HG03558 (cell line): ENCODE measurements around the gene NKX2-4.

Experiments
- ATAC-seq: cut with Tn5 transposase; IDR thresholded peaks from one replicate; pipeline ENCODE4 v1.9.1; 2021; ENCODE audit warnings: moderate number of reproducible peaks; ENCODE audit not compliant: unreplicated experiment; ENCODE audit errors: extremely low read depth

The NKX2-4 gene

DNA sequence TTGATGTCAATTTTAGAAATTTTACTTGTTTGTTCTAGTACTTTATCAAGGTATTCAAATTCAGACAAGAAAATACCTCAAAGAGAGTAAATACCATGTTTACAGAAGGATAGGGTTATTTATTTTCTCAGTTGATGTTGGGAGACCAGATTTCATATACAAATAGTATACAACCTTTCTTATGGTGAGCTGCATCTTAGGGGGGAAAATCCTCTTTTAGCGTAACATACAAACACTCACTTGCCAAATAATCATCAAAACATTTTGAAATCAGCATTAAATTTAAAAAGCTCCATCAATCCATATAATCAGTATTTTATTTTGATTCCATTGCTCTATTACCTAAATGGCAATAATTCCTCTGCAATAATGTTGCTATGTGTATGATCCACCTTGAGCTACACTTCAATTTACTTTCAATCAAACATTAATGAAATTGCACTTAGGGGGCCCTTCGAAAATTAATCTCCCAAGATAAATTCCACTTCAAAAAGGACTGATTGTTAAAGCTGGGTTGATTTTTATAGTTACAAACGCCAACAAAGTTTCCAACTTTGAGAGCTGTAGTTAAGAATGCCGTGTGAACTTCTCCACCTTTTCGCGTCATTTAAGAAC is 2.2 kb downstream of the NKX2-4 start:
- ATAC-seq = no peak

DNA sequence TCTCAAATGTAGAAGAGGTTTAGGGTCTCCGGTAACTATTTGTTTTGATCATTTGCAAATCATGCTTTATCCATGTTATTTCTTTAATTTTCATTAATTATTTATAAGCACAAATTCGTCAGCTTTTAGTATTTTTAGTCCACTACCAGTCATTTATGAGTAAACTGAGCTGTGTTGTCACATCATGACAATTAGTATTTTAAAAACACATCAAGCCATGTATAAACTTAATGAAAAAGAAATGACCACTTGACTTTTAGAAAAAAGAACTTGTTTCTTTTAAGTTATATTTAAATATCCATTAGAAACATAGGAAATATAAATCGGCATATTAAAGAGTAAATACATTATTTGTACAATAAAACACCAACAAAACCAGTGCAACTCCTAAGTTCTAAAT is 2.8 kb downstream of the NKX2-4 start:
- no peak for ATAC-seq

DNA sequence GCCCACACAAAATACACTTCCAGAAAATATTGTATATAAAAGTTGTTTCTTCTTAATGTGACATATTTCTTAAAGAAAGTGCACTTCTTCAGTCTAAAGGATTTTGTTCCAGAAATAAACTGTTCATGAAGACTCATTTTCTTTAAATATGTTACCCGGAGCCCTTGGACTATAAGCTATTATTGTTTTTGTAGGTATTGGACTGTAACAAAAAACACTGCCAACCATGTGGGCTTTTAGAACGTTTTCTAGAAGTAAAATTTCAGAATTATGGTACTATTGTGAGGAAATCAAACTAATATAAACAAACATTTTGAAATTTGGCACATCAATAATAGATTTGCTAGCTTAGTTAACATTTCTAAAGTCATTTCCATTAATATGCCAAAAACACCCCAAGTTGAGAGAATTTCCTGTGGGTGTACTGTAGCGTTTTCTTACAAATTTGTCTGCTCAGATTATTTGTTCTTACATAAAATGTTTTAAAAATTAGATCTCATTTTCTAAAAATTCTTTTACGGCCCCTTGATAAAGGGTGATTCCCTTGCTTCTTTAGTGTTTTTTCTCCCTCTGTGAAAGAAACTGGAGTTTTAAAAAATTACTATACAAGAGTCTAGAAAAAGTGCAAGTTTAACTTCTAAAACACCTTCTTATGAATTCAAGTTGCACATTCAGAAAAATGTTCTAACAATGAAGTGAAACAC is 3.4 kb downstream of the NKX2-4 start:
- ATAC-seq = no peak

DNA sequence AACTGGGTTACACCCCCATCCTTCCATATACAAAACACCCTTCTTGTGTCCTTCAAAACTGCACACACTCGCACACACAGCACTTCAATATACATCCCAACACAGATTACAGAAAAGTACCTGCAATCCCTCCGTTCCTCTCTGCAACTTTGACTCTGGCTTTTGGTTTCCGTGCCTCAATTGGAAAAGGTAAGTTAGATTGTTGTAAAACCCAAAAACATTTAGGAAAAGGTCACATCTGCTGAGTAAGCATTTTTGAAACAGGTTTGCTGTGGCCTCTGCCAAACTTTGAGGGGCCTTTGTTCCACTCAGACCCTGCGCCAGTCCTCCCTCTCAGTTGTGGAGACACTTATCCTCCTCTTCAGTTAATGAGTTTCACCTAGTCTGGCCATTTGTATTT is 4.2 kb downstream of the NKX2-4 start:
- ATAC-seq = no peak

DNA sequence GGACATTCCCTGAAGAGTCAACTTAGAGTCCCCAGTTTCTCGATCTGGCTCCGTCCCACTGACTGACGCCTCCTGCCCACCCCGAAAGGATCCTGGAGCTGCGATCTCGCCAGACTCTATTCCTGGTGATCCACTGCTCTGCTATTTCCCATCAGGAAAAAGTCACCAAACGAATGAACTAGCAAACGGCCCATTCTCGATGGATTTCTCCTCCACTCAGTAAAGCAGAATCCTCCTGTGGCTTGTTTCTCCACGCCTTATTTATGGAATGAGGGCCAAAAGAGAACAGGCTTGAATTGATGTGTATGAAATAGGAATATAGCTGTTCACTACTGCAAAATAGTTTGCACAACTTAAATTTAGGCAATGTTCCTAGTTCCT is 5.4 kb downstream of the NKX2-4 start:
- no peak for ATAC-seq

DNA sequence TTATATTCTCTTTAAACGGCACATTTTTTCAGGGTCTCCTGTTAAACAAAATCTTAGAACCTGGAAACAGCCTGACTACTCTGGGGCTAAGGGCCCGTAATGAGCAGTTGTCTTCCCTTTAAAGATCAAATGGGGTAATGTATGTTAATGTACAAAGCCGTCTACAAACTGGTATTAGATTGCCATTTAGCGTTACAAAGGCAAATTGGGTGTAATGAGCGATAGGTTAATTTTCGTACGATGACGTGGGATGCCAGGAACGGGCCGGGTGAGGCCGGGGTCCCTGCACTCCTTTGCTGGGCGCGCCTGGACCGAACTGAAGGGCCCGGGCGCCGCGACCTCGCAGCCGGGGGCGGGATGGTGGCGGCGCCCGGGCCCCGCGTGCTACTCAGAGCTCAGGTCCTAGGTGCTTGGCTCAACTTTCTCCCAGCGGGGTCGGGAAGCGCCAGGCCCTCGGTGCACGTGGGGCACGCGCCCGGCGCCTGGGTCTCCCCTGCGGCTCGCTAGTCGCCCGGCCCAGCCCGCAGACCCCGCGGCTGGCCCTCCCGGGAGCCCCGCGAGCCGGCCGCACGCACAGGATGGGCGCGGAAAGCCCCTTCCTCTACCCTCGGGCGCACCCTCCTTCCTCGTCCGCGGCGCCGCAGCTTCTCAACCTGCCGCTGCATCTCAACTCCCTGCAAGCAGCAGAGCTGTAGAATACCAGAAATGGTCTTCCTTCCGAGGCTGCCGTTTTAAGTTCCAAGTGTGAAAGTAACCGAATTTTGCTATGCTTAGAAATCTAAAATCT is 5.9 kb downstream of the NKX2-4 start:
- ATAC-seq = no peak

DNA sequence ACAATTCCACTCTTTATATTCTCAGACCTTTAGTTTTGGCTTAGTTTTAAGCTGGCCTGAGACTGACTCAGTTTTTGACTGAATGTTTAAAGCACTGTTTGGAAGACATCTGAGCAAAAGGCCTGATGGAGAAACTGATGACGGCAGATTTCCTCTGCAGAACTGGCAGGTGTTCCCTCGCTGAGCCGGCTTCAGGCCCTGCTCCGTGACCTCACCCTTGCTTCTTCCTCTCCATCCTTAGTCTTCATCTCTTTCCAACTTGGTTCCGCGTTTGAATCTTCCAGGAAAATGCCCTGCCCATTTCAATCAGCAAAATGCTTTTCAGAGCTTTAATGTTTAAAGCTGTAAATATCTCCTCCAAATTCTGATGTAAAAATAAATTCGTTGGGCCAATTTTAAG is 6.6 kb downstream of the NKX2-4 start:
- ATAC-seq = no peak

DNA sequence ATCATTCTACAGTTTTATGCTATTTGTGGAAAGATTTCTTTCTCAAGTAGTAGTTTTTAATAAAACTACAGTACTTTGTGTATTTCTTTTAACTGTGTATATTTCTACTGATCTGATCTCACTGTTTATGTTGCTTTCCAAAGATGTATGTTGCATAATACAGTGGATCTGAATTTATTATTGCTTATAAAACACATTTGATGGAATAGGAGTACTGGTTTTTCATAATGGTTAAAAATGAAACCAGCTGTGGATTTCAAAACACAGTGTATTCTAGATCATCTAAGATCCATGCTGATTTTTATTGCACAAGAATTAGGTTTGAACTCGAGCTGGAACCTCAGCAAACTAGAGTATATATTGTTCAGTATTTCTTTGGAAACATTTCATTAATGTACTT is 8.0 kb downstream of the NKX2-4 start:
- ATAC-seq = no peak

DNA sequence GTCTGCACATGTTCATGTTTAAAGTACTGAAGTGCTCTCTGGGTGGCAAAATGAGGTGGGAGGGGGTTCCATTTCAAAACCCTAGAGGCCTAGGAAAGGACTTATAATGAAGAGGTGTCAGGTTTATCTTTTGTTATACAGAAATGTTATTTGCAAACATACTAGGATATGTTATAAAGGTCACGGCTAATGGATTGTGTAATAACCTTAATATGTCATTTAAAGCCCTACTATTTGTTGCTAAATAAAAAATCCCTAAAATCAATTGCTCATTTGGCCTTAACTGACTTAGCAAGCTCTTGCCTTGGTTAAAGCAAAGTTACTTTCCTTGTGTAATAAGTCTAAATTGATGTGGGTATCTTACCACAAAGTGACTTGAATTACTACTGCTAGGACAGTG is 8.8 kb downstream of the NKX2-4 start:
- no peak for ATAC-seq

DNA sequence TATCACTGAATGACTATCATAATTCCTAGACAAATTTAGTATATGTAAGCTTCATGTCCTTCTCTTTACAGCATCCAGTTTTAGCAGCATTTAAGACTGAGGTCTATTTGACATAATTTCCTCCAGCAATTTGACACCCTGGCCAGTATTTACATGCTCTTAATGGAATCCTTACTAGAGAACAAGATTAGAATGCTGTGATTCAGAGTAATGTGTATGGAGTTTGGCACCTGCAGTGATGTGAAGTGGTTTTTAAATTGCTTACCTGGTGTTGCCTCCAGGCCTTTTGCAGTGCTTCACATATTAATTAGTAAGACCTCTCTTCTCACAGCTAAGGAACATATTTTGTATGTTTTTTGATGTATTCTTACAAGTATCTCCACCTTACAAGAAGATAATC is 9.8 kb downstream of the NKX2-4 start:
- ATAC-seq = no peak

DNA sequence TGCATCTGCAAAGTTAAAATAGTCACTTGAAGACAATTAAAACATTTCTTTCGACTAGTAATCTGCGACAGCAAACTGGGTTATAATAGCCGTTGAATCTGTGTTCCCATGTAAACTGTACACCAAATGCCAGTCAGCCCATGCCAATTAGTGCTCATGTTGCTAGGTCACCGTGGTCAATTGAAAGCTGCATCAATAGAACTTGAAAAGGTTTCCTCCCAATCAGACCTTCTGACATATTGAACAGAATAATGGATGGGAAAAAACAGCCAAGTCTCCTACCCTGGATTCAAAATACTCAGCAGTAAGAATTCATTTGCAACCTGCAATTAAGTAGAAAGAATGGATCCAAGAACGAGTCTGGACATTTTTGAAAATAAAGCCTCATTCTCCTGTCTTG is 11.2 kb downstream of the NKX2-4 start:
- ATAC-seq = no peak

DNA sequence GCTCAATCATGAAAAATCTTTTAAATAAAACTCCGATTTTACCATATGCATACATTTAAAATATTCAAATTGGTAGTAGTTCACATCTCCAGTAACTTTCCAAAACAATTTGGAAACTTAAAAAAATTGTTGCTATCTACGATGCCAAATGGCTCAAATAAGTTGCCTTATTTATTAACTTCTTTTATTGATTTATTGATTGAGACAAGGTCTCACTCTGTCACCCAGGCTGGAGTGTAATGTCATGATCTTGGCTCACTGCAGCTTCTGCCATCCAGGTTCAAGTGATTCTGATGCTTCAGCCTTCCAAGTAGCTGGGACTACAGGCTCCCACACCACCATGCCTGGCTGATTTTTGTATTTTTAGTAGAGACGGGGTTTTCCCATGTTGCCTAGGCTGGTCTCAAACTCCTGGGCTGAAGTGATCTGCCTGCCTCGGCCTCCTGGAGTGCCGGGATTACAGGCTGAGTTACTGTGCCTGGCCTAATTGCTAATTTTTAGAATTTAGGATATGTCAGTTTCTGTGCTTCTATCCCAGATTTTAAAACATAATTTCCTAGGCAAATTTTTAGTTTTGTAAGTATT is 12.9 kb downstream of the NKX2-4 start:
- ATAC-seq = no peak

DNA sequence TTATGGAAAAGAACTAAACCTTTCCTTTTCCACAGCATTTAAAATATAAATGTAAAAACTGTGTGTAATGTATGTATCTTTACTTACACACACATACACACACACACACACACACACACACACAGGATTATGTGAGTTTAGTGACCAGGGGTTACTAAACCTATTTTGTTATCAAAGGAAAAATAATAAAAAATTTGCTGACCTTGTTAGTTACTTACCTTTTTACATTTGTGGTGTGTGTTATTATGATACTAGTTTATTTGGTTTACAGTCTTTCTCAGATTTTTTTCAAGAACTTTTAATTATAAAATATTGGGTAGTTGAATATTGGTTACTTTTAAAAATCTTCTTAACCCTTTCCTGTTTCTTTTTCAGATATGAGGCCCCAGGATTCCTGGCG is 15.7 kb downstream of the NKX2-4 start:
- ATAC-seq = no peak

DNA sequence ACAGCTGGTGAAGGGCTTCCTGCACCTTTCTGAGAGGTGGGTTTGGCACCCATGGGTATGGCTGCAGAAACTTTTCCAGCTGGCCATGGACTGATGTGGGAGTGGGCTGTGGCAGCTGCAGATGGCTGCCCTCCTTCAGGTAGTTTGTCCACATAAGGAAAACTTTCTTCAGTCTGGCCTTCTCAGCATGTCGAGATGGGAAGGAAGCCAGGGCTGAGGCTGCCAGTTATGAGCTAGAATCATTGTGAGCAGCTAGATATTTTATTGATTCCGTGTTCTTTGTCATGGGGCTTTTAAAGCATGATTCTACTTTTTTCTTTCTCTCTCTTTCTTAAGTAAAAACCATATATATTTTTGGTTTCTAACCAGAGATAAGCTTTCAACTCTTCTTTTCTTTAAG is 16.6 kb downstream of the NKX2-4 start:
- no peak for ATAC-seq

DNA sequence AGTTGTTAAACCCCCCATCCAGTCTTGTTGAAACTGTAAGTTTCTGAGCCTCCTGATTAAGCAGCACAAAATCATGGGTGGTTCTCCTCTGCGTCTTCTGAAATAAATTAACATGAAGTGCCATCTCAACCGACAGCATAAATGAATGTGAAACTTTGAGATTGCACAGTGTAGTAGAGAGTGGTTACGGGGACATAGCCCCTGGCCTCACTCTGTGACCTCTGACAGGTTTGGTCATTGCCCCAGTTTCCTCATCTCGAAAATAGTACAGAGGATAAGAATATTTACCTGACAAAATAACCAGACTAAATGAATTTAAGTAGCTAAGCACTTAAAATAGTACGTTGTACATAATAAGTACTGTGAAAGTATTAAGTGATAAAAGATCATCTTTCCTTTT is 19.1 kb downstream of the NKX2-4 start:
- ATAC-seq = no peak

DNA sequence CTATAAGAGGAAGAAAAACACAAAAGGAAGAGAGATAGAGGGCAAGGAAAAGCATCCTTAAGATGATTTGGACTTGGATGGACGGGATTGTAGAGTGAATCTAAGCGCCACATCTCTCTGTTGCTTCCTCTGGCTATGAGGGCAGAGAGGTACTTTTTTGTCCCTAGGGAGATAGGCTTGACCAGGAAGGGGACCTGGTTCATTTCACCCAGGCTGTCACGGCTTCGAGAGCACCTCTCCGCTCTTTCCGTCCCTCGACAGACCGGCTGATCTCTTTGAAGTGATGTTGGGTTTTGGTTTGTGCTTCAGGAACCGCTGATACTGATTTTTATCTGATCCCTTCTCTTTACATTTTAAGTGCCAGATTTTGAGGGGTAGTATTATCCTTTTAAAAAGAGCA is 19.6 kb downstream of the NKX2-4 start:
- no peak for ATAC-seq

DNA sequence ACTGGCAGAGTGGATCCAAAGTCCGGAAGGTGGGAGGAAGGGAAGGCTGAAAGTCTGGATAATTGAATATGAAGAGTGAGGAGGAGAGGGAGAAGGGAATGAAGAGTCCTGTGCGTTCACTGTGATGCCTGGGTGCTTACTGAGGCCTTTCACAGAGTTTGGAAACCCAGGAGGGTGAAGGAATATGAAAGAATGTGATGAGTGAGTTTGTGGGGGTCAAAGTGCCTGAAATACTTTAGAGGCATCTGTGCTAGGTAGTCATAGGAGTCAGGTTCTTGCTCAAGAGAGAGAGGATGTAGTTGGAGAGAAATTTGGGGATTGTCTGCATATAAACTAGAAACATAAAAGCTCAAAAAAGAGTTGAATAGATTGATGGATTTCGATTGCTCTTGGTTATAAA is 20.7 kb downstream of the NKX2-4 start:
- ATAC-seq = no peak

DNA sequence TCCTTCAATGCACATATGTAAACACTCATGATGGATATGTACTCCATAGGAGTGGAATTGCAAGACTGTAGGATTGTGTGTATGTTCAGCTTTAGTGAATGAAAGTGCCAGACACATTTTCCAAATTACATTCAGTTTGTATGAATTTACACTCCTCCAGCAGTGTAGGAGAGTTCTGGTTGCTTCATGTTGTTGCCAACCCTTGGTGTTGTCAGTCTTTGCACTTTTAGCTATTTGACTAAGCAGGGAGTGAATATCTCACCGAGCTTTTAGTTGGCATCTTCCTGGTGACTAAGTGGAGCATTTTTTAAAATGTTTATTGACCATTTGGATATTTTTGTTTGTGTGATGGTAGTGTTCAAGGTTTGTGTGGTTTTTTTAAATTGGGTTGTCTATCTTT is 23.9 kb downstream of the NKX2-4 start:
- no peak for ATAC-seq

DNA sequence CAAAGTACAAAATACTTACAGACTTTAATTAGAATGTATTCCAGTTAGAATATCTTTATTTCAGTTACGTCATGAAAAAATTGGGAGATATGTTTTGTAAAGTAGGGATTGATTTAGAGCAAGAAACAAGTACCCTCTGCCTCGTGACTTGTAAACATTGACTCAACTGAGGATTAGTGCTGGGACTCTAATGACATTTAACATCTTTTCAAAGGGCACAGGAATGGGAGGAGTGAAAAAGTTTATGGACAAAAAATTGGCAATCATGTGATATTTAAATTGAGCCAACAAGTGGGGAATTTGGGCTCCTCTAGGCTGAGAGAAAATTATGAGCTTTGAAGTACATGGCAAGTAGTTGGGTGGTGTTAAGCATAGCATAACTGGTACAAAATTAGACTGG is 25.3 kb downstream of the NKX2-4 start:
- ATAC-seq = no peak

DNA sequence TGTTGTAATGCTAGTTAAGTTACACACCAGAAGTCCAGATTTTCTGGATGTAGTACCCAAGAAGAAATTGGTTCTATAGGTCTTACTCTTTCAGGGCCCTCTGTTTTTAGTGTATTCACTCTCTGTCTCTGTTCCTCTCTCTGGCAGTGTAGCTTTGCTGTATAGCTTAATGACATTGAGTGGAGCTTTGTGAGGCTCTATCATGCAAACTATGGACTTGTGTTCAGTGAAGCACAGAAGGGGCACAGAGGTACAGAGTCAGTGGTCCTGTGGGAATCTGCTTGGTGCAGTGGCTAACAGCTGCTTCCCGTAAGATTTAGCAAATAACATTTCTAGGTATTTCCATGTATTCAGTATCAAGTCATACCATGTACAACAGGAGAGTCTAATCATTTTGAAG is 26.1 kb downstream of the NKX2-4 start:
- no peak for ATAC-seq

DNA sequence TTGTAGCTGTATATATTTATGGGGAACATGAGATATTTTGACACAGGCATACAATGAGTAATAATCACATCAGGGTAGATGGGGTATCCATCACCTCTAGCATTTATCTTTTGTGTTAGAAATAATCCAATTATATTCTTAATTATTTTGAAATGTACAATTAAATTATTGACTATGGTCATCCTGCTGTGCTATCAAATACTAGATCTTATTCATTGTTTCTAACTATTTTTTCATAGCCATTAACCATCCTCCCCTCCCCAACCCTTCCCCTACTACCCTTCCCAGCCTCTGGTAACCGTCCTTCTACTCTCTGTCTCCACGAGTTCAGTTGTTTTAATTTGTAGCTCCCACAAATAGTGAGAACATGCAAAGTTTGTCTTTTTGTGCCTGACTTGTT is 28.5 kb downstream of the NKX2-4 start:
- ATAC-seq = no peak
